Measurements from ENCODE around the gene PRPS1L1.

Gene PRPS1L1

GRCh38 chr7:18016547-18017444 lies 10.8 kb downstream of the PRPS1L1 start:
- DNase-seq (ENCODE audit: low read depth in 2 of 2) = no peak

GRCh38 chr7:18013936-18014335 lies 13.7 kb downstream of the PRPS1L1 start:
- no peak for DNase-seq (ENCODE audit: low read depth in 2 of 2)

- DNase-seq (ENCODE audit: low read depth in 2 of 2) = no peak
These were observed 23.3 kb downstream of the PRPS1L1 start for GRCh38 chr7:18004372-18004771.

GRCh38 chr7:18003286-18003994 lies 24.2 kb downstream of the PRPS1L1 start:
- DNase-seq (ENCODE audit: low read depth in 2 of 2) = no peak

- no peak for DNase-seq (ENCODE audit: low read depth in 2 of 2)
These were observed 29.0 kb downstream of the PRPS1L1 start for GRCh38 chr7:17998692-17999091.

- DNase-seq (ENCODE audit: low read depth in 2 of 2) = no peak
These were observed 31.0 kb downstream of the PRPS1L1 start for GRCh38 chr7:17996442-17997223.

- DNase-seq (ENCODE audit: low read depth in 2 of 2) = no peak
These were observed 31.6 kb downstream of the PRPS1L1 start for GRCh38 chr7:17996040-17996439.

GRCh38 chr7:17994079-17994850 lies 33.4 kb downstream of the PRPS1L1 start:
- peak in 1 of 2 donors; percentile 26 for DNase-seq (ENCODE audit: low read depth in 2 of 2)

- peak; percentile 2 to 30 for DNase-seq (ENCODE audit: low read depth in 2 of 2)
These were observed 35.6 kb downstream of the PRPS1L1 start for GRCh38 chr7:17991866-17992648.

GRCh38 chr7:17990761-17991160 lies 36.9 kb downstream of the PRPS1L1 start:
- no peak for DNase-seq (ENCODE audit: low read depth in 2 of 2)

GRCh38 chr7:17989546-17989945 lies 38.1 kb downstream of the PRPS1L1 start:
- no peak for DNase-seq (ENCODE audit: low read depth in 2 of 2)

GRCh38 chr7:17988858-17989257 lies 38.8 kb downstream of the PRPS1L1 start:
- DNase-seq (ENCODE audit: low read depth in 2 of 2) = no peak

GRCh38 chr7:17988141-17988540 lies 39.5 kb downstream of the PRPS1L1 start:
- DNase-seq (ENCODE audit: low read depth in 2 of 2) = no peak

- DNase-seq (ENCODE audit: low read depth in 2 of 2) = no peak
These were observed 40.8 kb downstream of the PRPS1L1 start for GRCh38 chr7:17986851-17987250.

GRCh38 chr7:17985473-17986239 lies 42.0 kb downstream of the PRPS1L1 start:
- no peak for DNase-seq (ENCODE audit: low read depth in 2 of 2)

- DNase-seq (ENCODE audit: low read depth in 2 of 2) = no peak
These were observed 43.4 kb downstream of the PRPS1L1 start for GRCh38 chr7:17984288-17984687.

GRCh38 chr7:17983221-17984062 lies 44.2 kb downstream of the PRPS1L1 start:
- DNase-seq (ENCODE audit: low read depth in 2 of 2) = no peak

GRCh38 chr7:17976952-17977351 lies 50.7 kb downstream of the PRPS1L1 start:
- no peak for DNase-seq (ENCODE audit: low read depth in 2 of 2)
